IMR-90 (cell line): ENCODE measurements around the gene DBF4B.

Source experiments
- CHD1 ChIP-seq: IDR thresholded peaks from 2 replicates; pipeline ENCODE4 v1.6.1; 2012; ENCODE audit warnings: low read depth, low read length, improper control_type of control experiment
- POLR2A ChIP-seq: IDR thresholded peaks from 2 replicates; pipeline ENCODE4 v1.6.1; 2012; ENCODE audit warnings: mild to moderate bottlenecking, low read depth, low read length
- RFX5 ChIP-seq: IDR thresholded peaks from 2 replicates; pipeline ENCODE4 v1.8.0; 2012; ENCODE audit warnings: low read depth, mild to moderate bottlenecking, low read length, moderate library complexity
- SMC3 ChIP-seq: fragments of 150-350 bp; IDR thresholded peaks from 2 replicates; pipeline ENCODE4 v1.6.1; 2016; ENCODE audit warnings: low read depth, mild to moderate bottlenecking, antibody characterized with exemption, low read length, moderate library complexity
- TF ChIP-seq, protein P1 (sequence below): fragments of 150-350 bp; IDR thresholded peaks from 2 replicates; pipeline ENCODE4 v1.6.1; 2017; ENCODE audit warnings: mild to moderate bottlenecking, antibody characterized with exemption, low read length, low read depth
- TF ChIP-seq, protein P2 (sequence below): conservative IDR thresholded peaks from 2 replicates; pipeline ENCODE4 v1.5.1; 2012; ENCODE audit warnings: mild to moderate bottlenecking, low read depth, low read length, improper control_type of control experiment

DNA sequence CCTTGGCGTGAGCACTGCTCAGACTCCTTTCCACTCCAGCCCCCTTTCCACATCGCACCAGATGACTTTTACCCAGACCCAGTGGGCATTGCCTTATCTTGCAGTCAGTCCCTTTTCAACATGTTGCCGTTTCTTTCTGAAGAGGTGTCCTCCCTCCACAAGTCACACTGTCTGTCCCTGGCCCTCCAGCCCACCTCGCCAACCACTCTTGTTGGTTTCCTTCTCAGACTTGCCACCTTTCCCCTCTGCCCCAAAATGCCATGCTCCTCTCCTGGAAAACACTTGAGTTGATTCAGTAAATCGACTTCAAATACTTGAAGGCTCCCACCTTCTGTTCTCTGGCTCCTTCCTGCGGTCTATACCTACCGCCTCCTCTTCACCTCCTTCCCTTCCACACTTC, 42.9 kb downstream of the DBF4B start:
- TF ChIP-seq, protein P1, sequence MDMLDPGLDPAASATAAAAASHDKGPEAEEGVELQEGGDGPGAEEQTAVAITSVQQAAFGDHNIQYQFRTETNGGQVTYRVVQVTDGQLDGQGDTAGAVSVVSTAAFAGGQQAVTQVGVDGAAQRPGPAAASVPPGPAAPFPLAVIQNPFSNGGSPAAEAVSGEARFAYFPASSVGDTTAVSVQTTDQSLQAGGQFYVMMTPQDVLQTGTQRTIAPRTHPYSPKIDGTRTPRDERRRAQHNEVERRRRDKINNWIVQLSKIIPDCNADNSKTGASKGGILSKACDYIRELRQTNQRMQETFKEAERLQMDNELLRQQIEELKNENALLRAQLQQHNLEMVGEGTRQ, result no peak
- TF ChIP-seq RFX5, result no peak
- TF ChIP-seq, protein P2, sequence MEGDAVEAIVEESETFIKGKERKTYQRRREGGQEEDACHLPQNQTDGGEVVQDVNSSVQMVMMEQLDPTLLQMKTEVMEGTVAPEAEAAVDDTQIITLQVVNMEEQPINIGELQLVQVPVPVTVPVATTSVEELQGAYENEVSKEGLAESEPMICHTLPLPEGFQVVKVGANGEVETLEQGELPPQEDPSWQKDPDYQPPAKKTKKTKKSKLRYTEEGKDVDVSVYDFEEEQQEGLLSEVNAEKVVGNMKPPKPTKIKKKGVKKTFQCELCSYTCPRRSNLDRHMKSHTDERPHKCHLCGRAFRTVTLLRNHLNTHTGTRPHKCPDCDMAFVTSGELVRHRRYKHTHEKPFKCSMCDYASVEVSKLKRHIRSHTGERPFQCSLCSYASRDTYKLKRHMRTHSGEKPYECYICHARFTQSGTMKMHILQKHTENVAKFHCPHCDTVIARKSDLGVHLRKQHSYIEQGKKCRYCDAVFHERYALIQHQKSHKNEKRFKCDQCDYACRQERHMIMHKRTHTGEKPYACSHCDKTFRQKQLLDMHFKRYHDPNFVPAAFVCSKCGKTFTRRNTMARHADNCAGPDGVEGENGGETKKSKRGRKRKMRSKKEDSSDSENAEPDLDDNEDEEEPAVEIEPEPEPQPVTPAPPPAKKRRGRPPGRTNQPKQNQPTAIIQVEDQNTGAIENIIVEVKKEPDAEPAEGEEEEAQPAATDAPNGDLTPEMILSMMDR, result no peak
- no peak for TF ChIP-seq CHD1
- TF ChIP-seq SMC3, result no peak
- no peak for TF ChIP-seq POLR2A
